ENCODE measurements around the gene MEOX1. TPM values are rescaled to one million over a fixed set of nuclear protein-coding genes. Genes with fewer than 3 reads are reported as not detected.

MEOX1 gene
- total and polyA plus RNA-seq, 2 of the 13 experiments (the other 11 are each of a cell fraction or from before 2014, with no cell fraction given): not detected

- TF ChIP-seq ZNF609 (CRISPR knock-in tag; IDR thresholded peaks at IDR 0.05; ENCODE audit: borderline replicate concordance): peak; percentile 33; the same call in 1 of the 2 replicates
- TF ChIP-seq FOSL2 (CRISPR knock-in tag; IDR thresholded peaks at IDR 0.05): peak; percentile 50; the same call in 1 of the 2 replicates
- peak; percentile 38 for TF ChIP-seq RARA (CRISPR knock-in tag; IDR thresholded peaks at IDR 0.05)
- TF ChIP-seq, protein P1, sequence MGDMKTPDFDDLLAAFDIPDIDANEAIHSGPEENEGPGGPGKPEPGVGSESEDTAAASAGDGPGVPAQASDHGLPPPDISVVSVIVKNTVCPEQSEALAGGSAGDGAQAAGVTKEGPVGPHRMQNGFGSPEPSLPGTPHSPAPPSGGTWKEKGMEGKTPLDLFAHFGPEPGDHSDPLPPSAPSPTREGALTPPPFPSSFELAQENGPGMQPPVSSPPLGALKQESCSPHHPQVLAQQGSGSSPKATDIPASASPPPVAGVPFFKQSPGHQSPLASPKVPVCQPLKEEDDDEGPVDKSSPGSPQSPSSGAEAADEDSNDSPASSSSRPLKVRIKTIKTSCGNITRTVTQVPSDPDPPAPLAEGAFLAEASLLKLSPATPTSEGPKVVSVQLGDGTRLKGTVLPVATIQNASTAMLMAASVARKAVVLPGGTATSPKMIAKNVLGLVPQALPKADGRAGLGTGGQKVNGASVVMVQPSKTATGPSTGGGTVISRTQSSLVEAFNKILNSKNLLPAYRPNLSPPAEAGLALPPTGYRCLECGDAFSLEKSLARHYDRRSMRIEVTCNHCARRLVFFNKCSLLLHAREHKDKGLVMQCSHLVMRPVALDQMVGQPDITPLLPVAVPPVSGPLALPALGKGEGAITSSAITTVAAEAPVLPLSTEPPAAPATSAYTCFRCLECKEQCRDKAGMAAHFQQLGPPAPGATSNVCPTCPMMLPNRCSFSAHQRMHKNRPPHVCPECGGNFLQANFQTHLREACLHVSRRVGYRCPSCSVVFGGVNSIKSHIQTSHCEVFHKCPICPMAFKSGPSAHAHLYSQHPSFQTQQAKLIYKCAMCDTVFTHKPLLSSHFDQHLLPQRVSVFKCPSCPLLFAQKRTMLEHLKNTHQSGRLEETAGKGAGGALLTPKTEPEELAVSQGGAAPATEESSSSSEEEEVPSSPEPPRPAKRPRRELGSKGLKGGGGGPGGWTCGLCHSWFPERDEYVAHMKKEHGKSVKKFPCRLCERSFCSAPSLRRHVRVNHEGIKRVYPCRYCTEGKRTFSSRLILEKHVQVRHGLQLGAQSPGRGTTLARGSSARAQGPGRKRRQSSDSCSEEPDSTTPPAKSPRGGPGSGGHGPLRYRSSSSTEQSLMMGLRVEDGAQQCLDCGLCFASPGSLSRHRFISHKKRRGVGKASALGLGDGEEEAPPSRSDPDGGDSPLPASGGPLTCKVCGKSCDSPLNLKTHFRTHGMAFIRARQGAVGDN (CRISPR knock-in tag; IDR thresholded peaks at IDR 0.05): peak; percentile 91
- TF ChIP-seq YY1 (IDR thresholded peaks at IDR 0.05; ENCODE audit: insufficient read depth, insufficient replicate concordance, low read depth, low read length): no peak
- peak; percentile 40; the same call in 1 of the 2 replicates for TF ChIP-seq MEIS1 (CRISPR knock-in tag; IDR thresholded peaks at IDR 0.05; ENCODE audit: borderline replicate concordance)
- peak; percentile 83 for TF ChIP-seq SIX4 (CRISPR knock-in tag; IDR thresholded peaks at IDR 0.05)
- TF ChIP-seq GATAD1 (CRISPR knock-in tag; IDR thresholded peaks at IDR 0.05): peak; percentile 35; the same call in 1 of the 2 replicates
- 0 out of 2 replicates have a peak, but pooled peaks have one; percentile 60 for TF ChIP-seq ZNF558 (CRISPR knock-in tag; IDR thresholded peaks at IDR 0.05; ENCODE audit: borderline replicate concordance)
- peak; percentile 15; the same call in 1 of the 2 replicates for TF ChIP-seq DPF2 (CRISPR knock-in tag; IDR thresholded peaks at IDR 0.05; ENCODE audit: borderline replicate concordance, low read depth)
- TF ChIP-seq FOXO1 (CRISPR knock-in tag; IDR thresholded peaks at IDR 0.05): peak; percentile 7; the same call in 1 of the 2 replicates
- TF ChIP-seq ZNF761 (CRISPR knock-in tag; conservative IDR thresholded peaks at IDR 0.05): no peak
- TF ChIP-seq MXD4 (CRISPR knock-in tag; IDR thresholded peaks at IDR 0.05): 0 out of 2 replicates have a peak, but pooled peaks have one; percentile 44
- TF ChIP-seq ZNF724P (CRISPR knock-in tag; IDR thresholded peaks at IDR 0.05; ENCODE audit: borderline replicate concordance): peak; percentile 69; the same call in 1 of the 2 replicates
- peak; percentile 65 for TF ChIP-seq ZNF574 (CRISPR knock-in tag; IDR thresholded peaks at IDR 0.05)
These were observed 3.6 kb upstream of the MEOX1 start (continued) for GRCh38 chr17:43665084-43665936.
